HG02884 (cell line): ENCODE data around the gene SLC22A16.
"Not testable (repeated sequence)": the region's sequence is repeated elsewhere in the genome, so short reads cannot be mapped to it uniquely, and the experiment has no call there.

Experiments
- ATAC-seq: cut with Tn5 transposase; IDR thresholded peaks from one replicate; pipeline ENCODE4 v1.9.1; 2021; ENCODE audit warnings: mild to moderate bottlenecking, moderate library complexity; ENCODE audit not compliant: unreplicated experiment

The SLC22A16 gene

GRCh38 chr6:110491644-110492317 lies 15.4 kb upstream of the SLC22A16 start:
- no peak for ATAC-seq

- no peak for ATAC-seq
Observed at GRCh38 chr6:110491299-110491643, 14.9 kb upstream of the SLC22A16 start.

- no peak for ATAC-seq
Observed at GRCh38 chr6:110490110-110490509, 13.7 kb upstream of the SLC22A16 start.

- no peak for ATAC-seq
Observed at GRCh38 chr6:110488606-110489190, 12.3 kb upstream of the SLC22A16 start.

GRCh38 chr6:110487968-110488381 lies 11.6 kb upstream of the SLC22A16 start:
- ATAC-seq, result not testable (repeated sequence)

GRCh38 chr6:110486756-110487155 lies 10.3 kb upstream of the SLC22A16 start:
- ATAC-seq, result no peak

- ATAC-seq, result no peak
Observed at GRCh38 chr6:110485491-110485890, 9.1 kb upstream of the SLC22A16 start.

GRCh38 chr6:110484321-110484720 lies 7.9 kb upstream of the SLC22A16 start:
- no peak for ATAC-seq

- ATAC-seq, result no peak
Observed at GRCh38 chr6:110482774-110483400, 6.5 kb upstream of the SLC22A16 start.

- no peak for ATAC-seq
Observed at GRCh38 chr6:110481081-110481480, 4.7 kb upstream of the SLC22A16 start.

- no peak for ATAC-seq
Observed at GRCh38 chr6:110475066-110475653, 1.3 kb downstream of the SLC22A16 start.

GRCh38 chr6:110474500-110474899 lies 1.9 kb downstream of the SLC22A16 start:
- ATAC-seq, result no peak

GRCh38 chr6:110472739-110473138 lies 3.7 kb downstream of the SLC22A16 start:
- no peak for ATAC-seq

GRCh38 chr6:110471726-110472365 lies 4.6 kb downstream of the SLC22A16 start:
- ATAC-seq, result no peak

- ATAC-seq, result no peak
Observed at GRCh38 chr6:110468731-110469130, 7.7 kb downstream of the SLC22A16 start.

GRCh38 chr6:110467566-110468140 lies 8.8 kb downstream of the SLC22A16 start:
- ATAC-seq, result no peak

- no peak for ATAC-seq
Observed at GRCh38 chr6:110462884-110463481, 13.4 kb downstream of the SLC22A16 start.

GRCh38 chr6:110461376-110461775 lies 15.0 kb downstream of the SLC22A16 start:
- no peak for ATAC-seq

- no peak for ATAC-seq
Observed at GRCh38 chr6:110459137-110459536, 17.3 kb downstream of the SLC22A16 start.

- ATAC-seq, result no peak
Observed at GRCh38 chr6:110458476-110458875, 17.9 kb downstream of the SLC22A16 start.
